ENCODE data around the gene SYT12.

Gene SYT12

DNA sequence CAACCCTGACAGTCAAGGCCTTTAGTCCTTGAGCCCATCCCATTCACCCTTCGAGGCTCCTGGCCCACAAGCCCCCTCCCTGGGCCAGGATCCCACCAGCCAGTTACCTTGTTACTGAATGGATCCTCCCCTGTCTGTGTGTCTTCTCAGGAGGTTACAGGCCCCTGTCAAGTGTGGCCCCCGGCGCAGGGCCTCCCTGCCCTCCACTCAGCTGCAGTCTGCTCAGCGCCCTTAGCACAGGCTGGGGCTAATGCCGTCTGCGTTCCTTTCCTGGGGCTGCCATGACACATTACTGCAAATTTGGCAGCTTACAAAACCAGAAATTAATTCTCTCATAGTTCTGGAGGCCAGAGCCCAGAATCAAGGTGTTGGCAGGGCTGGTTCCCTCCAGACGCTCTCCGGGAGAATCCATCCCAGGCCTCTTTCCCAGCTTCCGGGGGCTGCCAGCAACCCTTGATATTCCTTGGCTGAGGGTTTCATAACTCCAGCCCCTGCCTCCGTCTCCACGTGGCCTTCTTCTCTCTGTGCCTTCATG lies 9.4 kb upstream of the SYT12 start:
- Histone ChIP-seq H3K4me3 (ENCODE audit: insufficient read depth, low read depth, low read length, poor library complexity, severe bottlenecking) (no peak overlapping the region), H3K9me3 (ENCODE audit: control insufficient read depth, low read length) (no peaks in the 10 kb centered on the region), H3K27me3 (replicated peaks; ENCODE audit: control insufficient read depth, insufficient read depth, low read length, poor library complexity, severe bottlenecking) (no peaks in the 10 kb centered on the region), H3K27ac (ENCODE audit: insufficient read depth, low read length, poor library complexity, severe bottlenecking) (no peak overlapping the region), H3K36me3 (ENCODE audit: control insufficient read depth, insufficient read depth, low read length) (no peaks in the 10 kb centered on the region), H3K4me1 (ENCODE audit: control insufficient read depth, insufficient read depth, low read length, poor library complexity, severe bottlenecking) (no peaks in the 10 kb centered on the region)
- no peak for DNase-seq

DNA sequence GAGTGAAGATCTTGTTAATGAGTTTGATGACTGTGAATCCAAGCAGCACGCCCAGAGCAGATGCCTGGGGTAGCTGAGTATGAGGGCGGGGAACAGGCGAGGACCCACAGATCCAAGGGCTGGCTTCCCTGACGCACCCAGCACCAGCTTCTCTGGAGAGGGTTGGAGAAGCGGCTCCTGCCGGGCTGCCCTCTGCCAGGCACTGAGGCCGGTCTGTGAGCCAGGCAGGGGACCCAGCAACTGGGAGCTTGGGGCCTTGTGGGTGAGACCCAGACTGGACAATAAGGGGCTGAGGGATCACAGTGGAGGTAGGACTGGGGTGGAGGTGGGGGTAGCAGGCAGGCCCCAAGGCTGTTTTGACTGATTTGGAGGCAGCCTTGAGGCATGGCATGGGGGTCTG lies 8.6 kb upstream of the SYT12 start:
- no peak overlapping the region for H3K4me3 ChIP-seq (ENCODE audit: insufficient read depth, low read depth, low read length, poor library complexity, severe bottlenecking)
- no peaks in the 10 kb centered on the region for H3K4me1 ChIP-seq (ENCODE audit: control insufficient read depth, insufficient read depth, low read length, poor library complexity, severe bottlenecking)
- H3K36me3 ChIP-seq (ENCODE audit: control insufficient read depth, insufficient read depth, low read length), result no peaks in the 10 kb centered on the region
- no peaks in the 10 kb centered on the region for H3K27me3 ChIP-seq (replicated peaks; ENCODE audit: control insufficient read depth, insufficient read depth, low read length, poor library complexity, severe bottlenecking)
- no peaks in the 10 kb centered on the region for H3K9me3 ChIP-seq (ENCODE audit: control insufficient read depth, low read length)
- DNase-seq, result no peak
- H3K27ac ChIP-seq (ENCODE audit: insufficient read depth, low read length, poor library complexity, severe bottlenecking), result no peak overlapping the region

DNA sequence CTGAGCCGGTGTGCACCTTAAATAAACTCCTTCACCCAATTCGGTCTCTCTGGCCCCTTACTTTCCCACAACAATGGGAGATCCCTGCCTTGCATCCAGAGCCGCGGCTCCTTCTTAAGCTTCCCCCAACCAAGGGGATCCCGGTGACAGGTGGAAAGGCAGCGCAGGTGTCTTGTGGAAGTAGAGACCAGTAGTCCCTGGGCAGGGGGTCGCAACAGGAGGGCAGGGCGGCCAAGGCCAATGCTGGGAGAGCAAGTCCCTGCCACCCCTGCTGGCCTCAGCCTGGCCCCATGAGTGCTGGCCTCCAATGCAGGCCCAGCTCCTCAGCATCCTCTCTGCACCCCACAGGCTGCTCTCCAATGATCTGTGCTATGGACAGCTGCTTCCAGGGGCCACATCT lies 7.9 kb upstream of the SYT12 start:
- Histone ChIP-seq H3K4me1 (ENCODE audit: control insufficient read depth, insufficient read depth, low read length, poor library complexity, severe bottlenecking) (no peaks in the 10 kb centered on the region), H3K27me3 (replicated peaks; ENCODE audit: control insufficient read depth, insufficient read depth, low read length, poor library complexity, severe bottlenecking) (no peaks in the 10 kb centered on the region), H3K4me3 (ENCODE audit: insufficient read depth, low read depth, low read length, poor library complexity, severe bottlenecking) (no peak overlapping the region), H3K27ac (ENCODE audit: insufficient read depth, low read length, poor library complexity, severe bottlenecking) (no peak overlapping the region), H3K36me3 (ENCODE audit: control insufficient read depth, insufficient read depth, low read length) (no peaks in the 10 kb centered on the region), H3K9me3 (ENCODE audit: control insufficient read depth, low read length) (no peaks in the 10 kb centered on the region)
- no peak for DNase-seq

DNA sequence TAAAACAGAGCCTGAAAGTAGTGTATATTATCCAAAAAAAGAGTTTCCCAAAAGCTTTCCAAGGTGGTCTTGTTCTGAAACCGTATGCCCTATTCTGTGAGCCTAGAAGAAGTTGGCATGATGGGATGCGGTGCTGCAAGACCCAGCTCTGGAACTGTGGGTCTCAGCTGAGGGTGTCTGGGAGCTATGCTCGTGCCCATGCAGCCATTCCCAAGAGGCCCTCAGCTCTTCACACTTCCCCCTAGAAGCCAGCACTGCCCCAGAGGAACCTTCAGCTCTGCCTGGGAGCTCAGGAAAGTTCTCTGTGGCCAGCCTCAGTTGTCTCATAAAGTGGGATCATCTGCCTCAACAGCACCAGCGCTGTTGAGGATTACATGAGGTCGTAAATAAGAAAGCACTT lies 6.4 kb upstream of the SYT12 start:
- H3K36me3 ChIP-seq (ENCODE audit: control insufficient read depth, insufficient read depth, low read length), result no peaks in the 10 kb centered on the region
- no peak overlapping the region for H3K4me3 ChIP-seq (ENCODE audit: insufficient read depth, low read depth, low read length, poor library complexity, severe bottlenecking)
- H3K4me1 ChIP-seq (ENCODE audit: control insufficient read depth, insufficient read depth, low read length, poor library complexity, severe bottlenecking), result no peaks in the 10 kb centered on the region
- H3K9me3 ChIP-seq (ENCODE audit: control insufficient read depth, low read length), result no peaks in the 10 kb centered on the region
- no peak overlapping the region for H3K27ac ChIP-seq (ENCODE audit: insufficient read depth, low read length, poor library complexity, severe bottlenecking)
- DNase-seq, result no peak
- no peaks in the 10 kb centered on the region for H3K27me3 ChIP-seq (replicated peaks; ENCODE audit: control insufficient read depth, insufficient read depth, low read length, poor library complexity, severe bottlenecking)

DNA sequence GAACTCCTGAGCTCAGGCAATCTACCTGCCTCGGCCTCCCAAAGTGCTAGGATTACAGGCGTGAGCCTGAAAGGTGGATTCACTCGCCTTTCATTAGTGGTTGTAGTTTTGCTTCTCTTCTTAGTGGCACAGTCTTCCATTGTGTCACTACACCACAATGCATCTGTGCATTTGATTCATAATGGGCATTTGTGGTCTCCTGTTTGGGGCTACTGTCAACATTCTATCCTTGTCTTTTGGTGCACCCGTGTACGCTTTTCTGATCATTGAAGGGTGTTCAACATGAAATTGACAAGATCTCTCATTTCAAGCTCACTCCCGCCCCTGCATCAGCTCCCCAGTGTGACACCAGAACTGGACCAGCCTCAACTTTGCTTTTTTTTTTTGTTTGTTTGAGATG lies 2.0 kb upstream of the SYT12 start:
- Histone ChIP-seq H3K27ac (ENCODE audit: insufficient read depth, low read length, poor library complexity, severe bottlenecking) (no peak overlapping the region), H3K4me3 (ENCODE audit: insufficient read depth, low read depth, low read length, poor library complexity, severe bottlenecking) (no peak overlapping the region), H3K36me3 (ENCODE audit: control insufficient read depth, insufficient read depth, low read length) (no peaks in the 10 kb centered on the region), H3K4me1 (ENCODE audit: control insufficient read depth, insufficient read depth, low read length, poor library complexity, severe bottlenecking) (peaks cover 28% of the 10 kb centered on the region), H3K9me3 (ENCODE audit: control insufficient read depth, low read length) (no peaks in the 10 kb centered on the region), H3K27me3 (replicated peaks; ENCODE audit: control insufficient read depth, insufficient read depth, low read length, poor library complexity, severe bottlenecking) (peaks cover 23% of the 10 kb centered on the region)
- no peak for DNase-seq

DNA sequence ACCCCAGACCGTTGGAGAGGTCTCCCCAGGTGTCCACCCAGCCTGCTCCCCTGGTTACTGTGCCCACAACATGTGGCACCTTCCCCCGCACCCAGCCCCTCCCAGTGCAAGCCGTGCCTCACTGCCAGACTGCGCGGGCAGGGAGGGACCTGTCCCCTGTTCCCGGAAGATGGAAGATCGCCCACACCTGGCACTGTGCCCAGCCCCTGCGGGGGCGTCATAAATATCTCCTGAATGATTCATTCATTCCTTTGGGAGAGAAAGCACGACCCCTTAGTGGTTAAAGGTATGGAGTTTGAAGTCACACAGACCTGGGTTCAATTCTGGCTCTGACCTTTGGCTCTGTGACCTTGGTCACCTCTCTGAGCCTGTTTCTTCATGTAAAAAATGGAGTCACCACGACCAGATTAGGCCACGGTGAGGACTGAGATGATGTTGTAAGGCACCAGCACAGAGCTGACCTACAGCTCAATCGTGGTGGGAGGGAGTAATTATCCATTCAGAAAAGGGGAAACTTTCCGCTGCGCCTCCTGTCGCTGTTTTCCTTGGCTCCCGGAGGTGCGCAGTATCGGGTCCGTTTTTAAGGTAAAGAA lies 497 bp upstream of the SYT12 start:
- H3K4me3 ChIP-seq (ENCODE audit: insufficient read depth, low read depth, low read length, poor library complexity, severe bottlenecking), result no peak overlapping the region
- no peaks in the 10 kb centered on the region for H3K9me3 ChIP-seq (ENCODE audit: control insufficient read depth, low read length)
- H3K27ac ChIP-seq (ENCODE audit: insufficient read depth, low read length, poor library complexity, severe bottlenecking), result no peak overlapping the region
- H3K27me3 ChIP-seq (replicated peaks; ENCODE audit: control insufficient read depth, insufficient read depth, low read length, poor library complexity, severe bottlenecking), result peaks cover 23% of the 10 kb centered on the region
- H3K4me1 ChIP-seq (ENCODE audit: control insufficient read depth, insufficient read depth, low read length, poor library complexity, severe bottlenecking), result peaks cover 28% of the 10 kb centered on the region
- no peak for DNase-seq
- H3K36me3 ChIP-seq (ENCODE audit: control insufficient read depth, insufficient read depth, low read length), result no peaks in the 10 kb centered on the region

DNA sequence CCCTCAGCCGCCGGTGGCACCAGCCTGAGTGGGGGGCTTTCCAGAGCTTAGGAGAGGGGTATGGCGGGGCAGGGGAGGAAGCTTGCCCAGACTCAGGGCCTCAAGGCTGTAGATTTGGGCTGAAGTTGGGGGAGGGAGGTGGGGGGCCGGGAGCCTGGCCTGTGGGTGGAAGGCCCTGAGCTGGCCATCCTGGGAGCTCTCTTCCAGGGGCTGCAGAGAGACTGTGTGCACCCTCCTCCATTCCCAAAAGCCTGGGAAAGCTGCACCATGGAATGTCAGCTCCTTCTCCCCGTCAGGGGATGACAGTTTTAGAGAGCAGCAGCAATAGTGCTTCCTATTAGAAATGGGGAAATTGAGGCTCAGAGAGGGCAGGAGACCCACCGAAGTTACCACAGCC lies 1.0 kb downstream of the SYT12 start:
- no peak for DNase-seq
- no peaks in the 10 kb centered on the region for H3K9me3 ChIP-seq (ENCODE audit: control insufficient read depth, low read length)
- H3K27ac ChIP-seq (ENCODE audit: insufficient read depth, low read length, poor library complexity, severe bottlenecking), result no peak overlapping the region
- peak overlapping the region; percentile 55 for H3K4me3 ChIP-seq (ENCODE audit: insufficient read depth, low read depth, low read length, poor library complexity, severe bottlenecking)
- H3K4me1 ChIP-seq (ENCODE audit: control insufficient read depth, insufficient read depth, low read length, poor library complexity, severe bottlenecking), result peaks cover 28% of the 10 kb centered on the region
- H3K27me3 ChIP-seq (replicated peaks; ENCODE audit: control insufficient read depth, insufficient read depth, low read length, poor library complexity, severe bottlenecking), result peaks cover 23% of the 10 kb centered on the region
- H3K36me3 ChIP-seq (ENCODE audit: control insufficient read depth, insufficient read depth, low read length), result no peaks in the 10 kb centered on the region

DNA sequence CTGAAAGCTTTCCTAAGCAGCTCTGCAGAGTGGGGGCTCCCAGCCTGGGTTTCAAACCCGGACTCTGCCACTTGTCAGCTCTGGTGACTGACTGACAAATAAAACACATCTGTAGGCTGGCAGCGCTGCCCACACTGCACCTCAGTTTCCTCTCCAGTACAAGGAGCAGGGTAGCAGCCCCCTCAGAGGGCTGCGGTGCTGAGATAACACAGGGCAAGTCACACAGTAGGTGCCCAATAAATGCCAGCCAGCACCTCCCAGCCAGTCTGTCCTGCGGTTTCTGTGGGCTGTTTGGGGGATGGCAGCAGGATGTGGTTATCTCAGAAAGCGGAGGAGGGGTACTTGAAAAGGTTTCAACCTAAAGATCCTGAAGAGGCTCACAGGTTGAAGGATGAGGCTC lies 1.5 kb downstream of the SYT12 start:
- H3K27me3 ChIP-seq (replicated peaks; ENCODE audit: control insufficient read depth, insufficient read depth, low read length, poor library complexity, severe bottlenecking), result peaks cover 23% of the 10 kb centered on the region
- no peaks in the 10 kb centered on the region for H3K9me3 ChIP-seq (ENCODE audit: control insufficient read depth, low read length)
- H3K4me1 ChIP-seq (ENCODE audit: control insufficient read depth, insufficient read depth, low read length, poor library complexity, severe bottlenecking), result peaks cover 28% of the 10 kb centered on the region
- no peaks in the 10 kb centered on the region for H3K36me3 ChIP-seq (ENCODE audit: control insufficient read depth, insufficient read depth, low read length)
- no peak overlapping the region for H3K4me3 ChIP-seq (ENCODE audit: insufficient read depth, low read depth, low read length, poor library complexity, severe bottlenecking)
- peak; percentile 20 to 37 (median 27) for DNase-seq
- no peak overlapping the region for H3K27ac ChIP-seq (ENCODE audit: insufficient read depth, low read length, poor library complexity, severe bottlenecking)

DNA sequence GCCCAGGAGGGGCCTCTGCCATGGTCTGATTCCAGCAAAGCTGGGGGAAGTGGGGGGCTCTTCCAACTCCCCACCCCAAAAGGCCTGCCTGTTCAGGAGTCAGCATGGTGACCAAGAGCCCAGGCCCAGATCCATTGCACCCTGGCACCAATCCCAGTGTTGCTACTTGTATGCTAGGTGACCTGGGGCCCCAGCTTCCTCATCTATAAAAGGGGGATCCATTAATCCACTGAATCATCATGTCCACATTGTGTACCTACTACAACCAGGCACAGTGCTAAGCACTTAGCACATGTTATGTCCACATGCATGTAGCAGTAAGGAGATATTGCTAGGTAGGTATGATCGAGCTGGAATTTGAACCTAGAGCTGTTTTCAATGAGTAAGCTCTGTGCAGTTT lies 2.0 kb downstream of the SYT12 start:
- no peak for DNase-seq
- peaks cover 28% of the 10 kb centered on the region for H3K4me1 ChIP-seq (ENCODE audit: control insufficient read depth, insufficient read depth, low read length, poor library complexity, severe bottlenecking)
- no peaks in the 10 kb centered on the region for H3K36me3 ChIP-seq (ENCODE audit: control insufficient read depth, insufficient read depth, low read length)
- H3K27me3 ChIP-seq (replicated peaks; ENCODE audit: control insufficient read depth, insufficient read depth, low read length, poor library complexity, severe bottlenecking), result peaks cover 23% of the 10 kb centered on the region
- no peaks in the 10 kb centered on the region for H3K9me3 ChIP-seq (ENCODE audit: control insufficient read depth, low read length)
- no peak overlapping the region for H3K4me3 ChIP-seq (ENCODE audit: insufficient read depth, low read depth, low read length, poor library complexity, severe bottlenecking)
- H3K27ac ChIP-seq (ENCODE audit: insufficient read depth, low read length, poor library complexity, severe bottlenecking), result no peak overlapping the region

DNA sequence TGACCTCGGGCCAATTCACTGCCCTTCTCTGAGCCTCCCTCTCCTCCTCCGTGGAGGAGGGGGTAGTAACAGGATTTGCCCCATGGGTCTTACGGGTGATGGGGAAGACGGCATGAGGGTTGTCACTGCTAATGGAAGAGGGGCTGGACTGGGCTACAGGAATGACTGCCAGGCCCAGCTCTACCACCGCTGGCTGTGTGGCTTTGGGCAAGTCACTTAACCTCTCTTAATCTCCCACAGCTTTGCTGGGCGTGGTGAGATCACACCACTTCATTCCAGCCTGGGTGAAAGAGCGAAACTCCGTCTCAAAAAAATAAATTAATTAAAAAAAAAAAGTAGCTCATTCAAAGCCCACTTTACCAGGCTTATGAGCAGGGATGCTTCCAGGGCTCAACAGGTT lies 2.8 kb downstream of the SYT12 start:
- H3K9me3 ChIP-seq (ENCODE audit: control insufficient read depth, low read length), result no peaks in the 10 kb centered on the region
- H3K4me1 ChIP-seq (ENCODE audit: control insufficient read depth, insufficient read depth, low read length, poor library complexity, severe bottlenecking), result peaks cover 28% of the 10 kb centered on the region
- H3K27me3 ChIP-seq (replicated peaks; ENCODE audit: control insufficient read depth, insufficient read depth, low read length, poor library complexity, severe bottlenecking), result peaks cover 23% of the 10 kb centered on the region
- H3K27ac ChIP-seq (ENCODE audit: insufficient read depth, low read length, poor library complexity, severe bottlenecking), result no peak overlapping the region
- no peak overlapping the region for H3K4me3 ChIP-seq (ENCODE audit: insufficient read depth, low read depth, low read length, poor library complexity, severe bottlenecking)
- DNase-seq, result no peak
- H3K36me3 ChIP-seq (ENCODE audit: control insufficient read depth, insufficient read depth, low read length), result no peaks in the 10 kb centered on the region
